ENCODE results near the gene NFKBIE.

Gene NFKBIE

DNA sequence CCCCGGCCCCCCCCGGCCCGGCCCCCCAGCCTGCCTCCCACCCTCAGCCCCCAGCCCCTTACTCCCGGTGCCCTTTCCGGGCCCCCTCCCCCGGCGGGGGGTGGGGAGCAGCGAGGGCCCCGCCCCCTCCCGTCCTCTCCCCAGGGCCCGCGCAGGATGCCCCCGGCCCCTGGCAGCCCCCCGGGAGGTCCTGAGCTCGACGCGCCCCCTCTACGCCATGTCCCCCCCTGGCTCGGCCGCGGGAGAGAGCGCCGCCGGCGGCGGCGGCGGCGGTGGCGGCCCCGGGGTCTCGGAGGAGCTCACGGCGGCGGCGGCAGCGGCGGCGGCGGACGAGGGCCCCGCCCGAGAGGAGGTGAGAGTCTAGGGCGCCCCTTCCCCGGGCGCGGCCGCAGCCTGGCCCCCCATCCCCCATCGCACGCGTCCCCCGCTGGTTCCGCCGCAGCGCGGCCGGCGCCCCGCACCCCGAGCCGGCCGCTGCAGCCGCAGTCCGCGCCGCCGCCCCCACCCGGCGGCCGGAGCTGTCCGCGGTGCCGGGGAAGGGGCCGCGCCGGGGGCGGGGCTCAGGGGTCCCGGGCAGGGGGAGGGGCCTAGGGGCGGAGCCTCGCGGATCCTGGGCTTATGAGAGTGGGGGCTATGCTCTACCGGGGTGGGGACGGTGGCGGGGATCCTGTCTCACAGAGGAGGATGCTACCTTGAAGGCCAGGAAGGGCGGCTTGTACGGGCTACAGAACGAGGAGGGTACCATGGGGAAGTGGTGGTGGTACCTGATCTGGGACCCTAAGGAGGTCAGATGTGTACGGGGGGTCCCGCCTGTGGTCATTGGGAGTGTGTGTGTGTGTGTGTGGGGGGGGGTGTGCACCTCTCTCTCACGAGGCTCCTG, 5.4 kb upstream of the NFKBIE start:
- Histone ChIP-seq H3K4me3 (ENCODE audit: low read depth, low read length) (no peak overlapping the region), H3K79me2 (no peaks in the 10 kb centered on the region), H3K9ac (no peak overlapping the region), H2AFZ (no peak overlapping the region), H3K27me3 (ENCODE audit: control insufficient read depth, insufficient read depth, low read length) (no peaks in the 10 kb centered on the region), H3K27ac (no peak overlapping the region), H3K36me3 (ENCODE audit: control insufficient read depth, insufficient read depth, low read length) (no peaks in the 10 kb centered on the region), H3K9me3 (ENCODE audit: control insufficient read depth, low read length) (no peaks in the 10 kb centered on the region), H3K4me2 (ENCODE audit: low read length) (no peak overlapping the region), H3K4me1 (no peaks in the 10 kb centered on the region)
- TF ChIP-seq, protein P1, sequence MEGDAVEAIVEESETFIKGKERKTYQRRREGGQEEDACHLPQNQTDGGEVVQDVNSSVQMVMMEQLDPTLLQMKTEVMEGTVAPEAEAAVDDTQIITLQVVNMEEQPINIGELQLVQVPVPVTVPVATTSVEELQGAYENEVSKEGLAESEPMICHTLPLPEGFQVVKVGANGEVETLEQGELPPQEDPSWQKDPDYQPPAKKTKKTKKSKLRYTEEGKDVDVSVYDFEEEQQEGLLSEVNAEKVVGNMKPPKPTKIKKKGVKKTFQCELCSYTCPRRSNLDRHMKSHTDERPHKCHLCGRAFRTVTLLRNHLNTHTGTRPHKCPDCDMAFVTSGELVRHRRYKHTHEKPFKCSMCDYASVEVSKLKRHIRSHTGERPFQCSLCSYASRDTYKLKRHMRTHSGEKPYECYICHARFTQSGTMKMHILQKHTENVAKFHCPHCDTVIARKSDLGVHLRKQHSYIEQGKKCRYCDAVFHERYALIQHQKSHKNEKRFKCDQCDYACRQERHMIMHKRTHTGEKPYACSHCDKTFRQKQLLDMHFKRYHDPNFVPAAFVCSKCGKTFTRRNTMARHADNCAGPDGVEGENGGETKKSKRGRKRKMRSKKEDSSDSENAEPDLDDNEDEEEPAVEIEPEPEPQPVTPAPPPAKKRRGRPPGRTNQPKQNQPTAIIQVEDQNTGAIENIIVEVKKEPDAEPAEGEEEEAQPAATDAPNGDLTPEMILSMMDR (IDR thresholded peaks at IDR 0.05): no peak

DNA sequence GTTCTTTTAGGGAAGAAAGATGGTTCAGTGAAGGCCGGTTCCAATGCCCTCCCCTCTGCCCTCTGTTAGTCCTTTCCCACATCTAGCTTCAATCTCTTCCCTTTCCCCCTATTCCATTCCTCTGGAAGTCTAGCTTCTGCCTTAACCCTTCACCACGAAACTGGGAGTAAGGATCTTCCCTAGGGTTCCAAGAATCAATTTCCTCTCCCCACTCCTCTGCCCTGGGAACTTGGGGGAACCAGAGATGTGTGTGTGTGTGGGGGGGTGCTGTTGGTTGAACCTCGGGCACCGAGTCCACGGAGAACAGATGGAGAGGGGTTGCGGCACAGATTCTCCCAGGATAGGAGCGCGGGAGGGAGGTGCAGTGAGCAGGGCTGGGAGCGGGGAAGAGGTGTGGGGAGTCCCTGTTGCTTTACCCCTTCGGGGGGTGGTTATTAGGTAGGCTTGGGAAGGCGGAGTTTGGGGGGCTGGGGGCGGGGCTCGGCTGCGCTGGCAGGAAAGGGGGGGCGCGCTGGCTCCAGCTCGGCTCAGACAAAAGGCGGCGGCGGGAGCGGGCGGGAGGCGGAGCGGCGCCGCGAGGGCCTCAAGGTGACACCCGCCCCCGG, 4.7 kb upstream of the NFKBIE start, which contains the start of gene TMEM151B:
Gene TMEM151B (plus strand): TSS at position 530 of the 605 bp plus-strand sequence. CDS start 293 bp downstream, outside the sequence.
- no peaks in the 10 kb centered on the region for H3K27me3 ChIP-seq (ENCODE audit: control insufficient read depth, insufficient read depth, low read length)
- H3K79me2 ChIP-seq: no peaks in the 10 kb centered on the region
- no peak within 1 kb of the TSS for H3K4me3 ChIP-seq (ENCODE audit: low read depth, low read length)
- H3K4me2 ChIP-seq (ENCODE audit: low read length): no peak within 1 kb of the TSS
- no peak within 1 kb of the TSS for H2AFZ ChIP-seq
- no peak within 1 kb of the TSS for H3K9ac ChIP-seq
- TF ChIP-seq, protein P1 (IDR thresholded peaks at IDR 0.05): no peak
- H3K36me3 ChIP-seq (ENCODE audit: control insufficient read depth, insufficient read depth, low read length): no peaks in the 10 kb centered on the region
- H3K9me3 ChIP-seq (ENCODE audit: control insufficient read depth, low read length): no peaks in the 10 kb centered on the region
- H3K27ac ChIP-seq: no peak within 1 kb of the TSS
- no peaks in the 10 kb centered on the region for H3K4me1 ChIP-seq

DNA sequence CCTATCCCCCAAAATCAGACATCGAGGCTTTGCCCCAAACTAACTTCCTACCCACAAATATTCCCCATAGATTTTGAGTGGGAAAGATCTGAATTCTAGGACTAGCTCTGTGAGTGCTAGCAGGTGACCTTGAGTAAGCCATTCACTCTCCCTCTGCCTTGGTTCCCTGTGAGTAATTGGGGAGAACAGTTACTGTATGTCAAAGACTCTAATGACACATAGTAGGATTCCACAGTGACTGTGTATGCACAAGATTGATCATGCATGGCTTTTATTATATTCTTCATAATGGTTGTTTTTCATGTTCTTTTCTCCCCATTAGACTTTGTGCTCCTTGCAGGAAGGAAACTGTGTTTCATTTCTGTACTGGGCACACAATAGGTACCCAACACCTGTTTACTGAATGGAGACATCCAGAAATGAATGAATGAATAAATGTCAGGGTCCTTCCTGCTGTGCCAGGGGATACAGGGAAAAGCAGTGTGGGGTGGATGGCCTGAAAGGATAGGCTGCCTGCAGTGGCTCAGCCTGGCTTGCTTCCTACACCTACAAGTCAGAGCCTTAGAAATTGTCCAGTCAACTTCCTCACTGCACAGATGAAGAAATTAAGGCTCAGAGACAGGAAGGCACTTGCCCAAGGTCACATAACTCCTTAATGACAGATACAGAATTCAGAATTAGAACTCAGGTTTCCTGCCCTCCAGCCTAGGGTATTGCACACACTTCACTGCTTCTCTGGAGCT, 4.0 kb upstream of the NFKBIE start:
- Histone ChIP-seq H3K4me3 (ENCODE audit: low read depth, low read length) (no peak overlapping the region), H3K27me3 (ENCODE audit: control insufficient read depth, insufficient read depth, low read length) (no peaks in the 10 kb centered on the region), H3K27ac (no peak overlapping the region)

DNA sequence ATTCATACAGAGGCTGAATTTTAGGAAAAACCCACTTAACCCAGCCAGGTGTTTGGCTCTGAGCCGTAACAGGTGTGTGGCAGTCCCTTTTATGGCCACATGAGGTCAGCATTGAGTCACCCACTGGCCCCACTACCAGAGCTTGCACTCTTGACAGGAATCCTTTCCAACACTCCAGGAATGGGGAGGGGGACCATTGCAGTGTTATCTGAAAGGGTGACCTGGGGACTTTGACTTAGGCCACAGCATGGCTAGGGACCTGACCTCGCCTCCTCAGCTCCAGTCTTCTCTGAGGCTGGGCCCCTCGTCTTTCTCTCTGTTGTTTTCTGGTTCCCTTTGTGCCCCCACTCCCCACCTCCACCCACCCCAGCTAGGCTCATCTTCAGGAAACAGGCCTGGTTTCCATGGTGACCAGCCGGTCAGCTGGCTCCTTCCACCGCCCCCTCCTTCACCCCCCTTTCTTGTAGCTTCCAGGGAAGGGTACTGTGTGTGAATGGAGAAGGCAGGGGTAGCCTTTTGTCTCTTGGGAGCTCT, 2.8 kb upstream of the NFKBIE start:
- H3K79me2 ChIP-seq: no peaks in the 10 kb centered on the region
- TF ChIP-seq, protein P1 (IDR thresholded peaks at IDR 0.05): peak; percentile 95
- H3K4me1 ChIP-seq: peaks cover 14% of the 10 kb centered on the region
- H3K9ac ChIP-seq: no peak overlapping the region
- H3K27me3 ChIP-seq (ENCODE audit: control insufficient read depth, insufficient read depth, low read length): no peaks in the 10 kb centered on the region
- no peaks in the 10 kb centered on the region for H3K9me3 ChIP-seq (ENCODE audit: control insufficient read depth, low read length)
- H3K27ac ChIP-seq: no peak overlapping the region
- no peaks in the 10 kb centered on the region for H3K36me3 ChIP-seq (ENCODE audit: control insufficient read depth, insufficient read depth, low read length)
- H2AFZ ChIP-seq: no peak overlapping the region
- no peak overlapping the region for H3K4me2 ChIP-seq (ENCODE audit: low read length)
- H3K4me3 ChIP-seq (ENCODE audit: low read depth, low read length): no peak overlapping the region

More for the DNA sequence above, 4.0 kb upstream of the NFKBIE start:
- Histone ChIP-seq H3K4me2 (ENCODE audit: low read length) (no peak overlapping the region), H3K36me3 (ENCODE audit: control insufficient read depth, insufficient read depth, low read length) (no peaks in the 10 kb centered on the region), H3K9ac (no peak overlapping the region), H2AFZ (no peak overlapping the region), H3K79me2 (no peaks in the 10 kb centered on the region), H3K4me1 (peaks cover 5% of the 10 kb centered on the region), H3K9me3 (ENCODE audit: control insufficient read depth, low read length) (no peaks in the 10 kb centered on the region)
- TF ChIP-seq, protein P1 (IDR thresholded peaks at IDR 0.05): no peak
